Measurements from ENCODE around the gene KAZN. TPM values are rescaled to one million over a fixed set of nuclear protein-coding genes. Genes with fewer than 3 reads are reported as not detected.
A peak's percentile ranks its signal among the peaks of the same experiment; 100 is the strongest.

KAZN gene
- total RNA-seq, 1 donor from 2014 or later = 7.9 TPM

- Mint-ChIP-seq H3K36me3 (ENCODE audit: unreplicated experiment) (no peaks in the 10 kb centered on the region), H3K27me3 (ENCODE audit: unreplicated experiment) (peaks cover 12% of the 10 kb centered on the region), H3K4me3 (ENCODE audit: unreplicated experiment) (no peak overlapping the region), H3K27ac (ENCODE audit: unreplicated experiment) (no peak overlapping the region), H3K4me1 (ENCODE audit: low read depth, unreplicated experiment) (peaks cover 15% of the 10 kb centered on the region), H3K9me3 (ENCODE audit: unreplicated experiment) (peaks cover 8% of the 10 kb centered on the region)
- no peak for TF ChIP-seq CTCF (IDR thresholded peaks at IDR 0.05; ENCODE audit: partially characterized antibody, unreplicated experiment)
- DNase-seq = no peak
These were observed 539.3 kb downstream of the KAZN start for GRCh38 chr1:15137809-15138208.

- no peak for TF ChIP-seq CTCF (IDR thresholded peaks at IDR 0.05; ENCODE audit: partially characterized antibody, unreplicated experiment)
- peak; percentile 84 for DNase-seq
- H3K4me1 Mint-ChIP-seq (ENCODE audit: low read depth, unreplicated experiment) = peaks cover 15% of the 10 kb centered on the region
- peak overlapping the region; percentile 95 for H3K27ac Mint-ChIP-seq (ENCODE audit: unreplicated experiment)
- peaks cover 8% of the 10 kb centered on the region for H3K9me3 Mint-ChIP-seq (ENCODE audit: unreplicated experiment)
- H3K4me3 Mint-ChIP-seq (ENCODE audit: unreplicated experiment) = peak overlapping the region; percentile 64
- H3K36me3 Mint-ChIP-seq (ENCODE audit: unreplicated experiment) = no peaks in the 10 kb centered on the region
- peaks cover 12% of the 10 kb centered on the region for H3K27me3 Mint-ChIP-seq (ENCODE audit: unreplicated experiment)
These were observed 541.3 kb downstream of the KAZN start for GRCh38 chr1:15139654-15140350.

- Mint-ChIP-seq H3K36me3 (ENCODE audit: unreplicated experiment) (no peaks in the 10 kb centered on the region), H3K9me3 (ENCODE audit: unreplicated experiment) (peaks cover 8% of the 10 kb centered on the region), H3K4me1 (ENCODE audit: low read depth, unreplicated experiment) (peaks cover 18% of the 10 kb centered on the region), H3K27ac (ENCODE audit: unreplicated experiment) (no peak overlapping the region), H3K27me3 (ENCODE audit: unreplicated experiment) (peaks cover 12% of the 10 kb centered on the region), H3K4me3 (ENCODE audit: unreplicated experiment) (no peak overlapping the region)
- no peak for TF ChIP-seq CTCF (IDR thresholded peaks at IDR 0.05; ENCODE audit: partially characterized antibody, unreplicated experiment)
- DNase-seq = no peak
These were observed 543.6 kb downstream of the KAZN start for GRCh38 chr1:15141935-15142539.

GRCh38 chr1:15145327-15145726, 546.8 kb downstream of the KAZN start:
- peaks cover 7% of the 10 kb centered on the region for H3K27me3 Mint-ChIP-seq (ENCODE audit: unreplicated experiment)

More at GRCh38 chr1:15145327-15145726, 546.8 kb downstream of the KAZN start:
- no peak for TF ChIP-seq CTCF (IDR thresholded peaks at IDR 0.05; ENCODE audit: partially characterized antibody, unreplicated experiment)
- peaks cover 18% of the 10 kb centered on the region for H3K4me1 Mint-ChIP-seq (ENCODE audit: low read depth, unreplicated experiment)
- H3K27ac Mint-ChIP-seq (ENCODE audit: unreplicated experiment) = no peak overlapping the region
- no peaks in the 10 kb centered on the region for H3K36me3 Mint-ChIP-seq (ENCODE audit: unreplicated experiment)
- DNase-seq = no peak
- no peaks in the 10 kb centered on the region for H3K9me3 Mint-ChIP-seq (ENCODE audit: unreplicated experiment)
- H3K4me3 Mint-ChIP-seq (ENCODE audit: unreplicated experiment) = no peak overlapping the region
